IMR-90 (cell line): Measurements from ENCODE around the gene GAB1. TPM values are rescaled to one million over a fixed set of nuclear protein-coding genes. Genes with fewer than 3 reads are reported as not detected.

Source experiments
- ATAC-seq: fragments of 200-7000 bp; cut with Tn5 transposase; 2 replicates; pipeline ENCODE4 v1.9.1; 2020; ENCODE audit warnings: low read depth, mild to moderate bottlenecking, moderate library complexity
- BruUV-seq: library from RNA; stranded (reverse); fragments of 400-500 nt; replicated peaks from 2 replicates; lab custom pipeline; 2021; lab: Mats Ljungman, UMichigan
- CTCF ChIA-PET: fragments of 300-600 bp; formaldehyde crosslinking; extraction: SDS; loops from one replicate; lab custom pipeline; 2021; ENCODE audit warnings: antibody characterized with exemption; lab: Yijun Ruan, JAX
- POLR2A ChIA-PET: fragments of 300-600 bp; sonication (Branson Sonifier 250); formaldehyde crosslinking; loops from one replicate; lab custom pipeline; 2022; ENCODE audit warnings: antibody characterized with exemption; ENCODE audit not compliant: unreplicated experiment; lab: Charles Lee
- DNase-seq: peaks from one replicate; pipeline ENCODE4 v3.0.0; 2013
- H2AFZ ChIP-seq: replicated peaks from 2 replicates; pipeline ENCODE3; 2013; ENCODE audit warnings: low read length, mild to moderate bottlenecking; ENCODE audit not compliant: poor library complexity
- H2AK5ac ChIP-seq: 2 replicates; pipeline ENCODE4 v1.6.1; 2013; ENCODE audit warnings: low read depth, low read length, inconsistent platforms
- H2AK9ac ChIP-seq: replicated peaks from 2 replicates; pipeline ENCODE3; 2013; ENCODE audit warnings: mild to moderate bottlenecking, low read depth, low read length, moderate library complexity; ENCODE audit not compliant: poor library complexity
- H2BK120ac ChIP-seq: 2 replicates; pipeline ENCODE4 v1.6.1; 2013; ENCODE audit warnings: low read depth, low read length, inconsistent platforms
- H2BK15ac ChIP-seq: 3 replicates; pipeline ENCODE4 v1.6.1; 2013; ENCODE audit warnings: low read depth, low read length, inconsistent platforms
- H2BK20ac ChIP-seq: 2 replicates; pipeline ENCODE4 v1.6.1; 2013; ENCODE audit warnings: low read depth, mild to moderate bottlenecking, inconsistent platforms, low read length, moderate library complexity
- H2BK5ac ChIP-seq: 2 replicates; pipeline ENCODE4 v1.6.1; 2013; ENCODE audit warnings: mild to moderate bottlenecking, low read depth, low read length, inconsistent platforms; ENCODE audit not compliant: poor library complexity, severe bottlenecking
- H3K14ac ChIP-seq: replicated peaks from 2 replicates; pipeline ENCODE4 v1.6.1; 2013; ENCODE audit warnings: low read depth, low read length, inconsistent platforms
- H3K18ac ChIP-seq: 2 replicates; pipeline ENCODE4 v1.6.1; 2013; ENCODE audit warnings: low read depth, low read length, control low read depth
- H3K23ac ChIP-seq: 2 replicates; pipeline ENCODE4 v1.6.1; 2013; ENCODE audit warnings: low read depth, low read length, inconsistent platforms
- H3K27ac ChIP-seq: 2 replicates; pipeline ENCODE4 v1.5.1; 2013; ENCODE audit warnings: mild to moderate bottlenecking, control low read depth, low read length; ENCODE audit not compliant: insufficient read depth
- H3K27me3 ChIP-seq: 2 replicates; pipeline ENCODE4 v1.6.1; 2013; ENCODE audit warnings: low read length; ENCODE audit not compliant: control insufficient read depth, insufficient read depth
- H3K36me3 ChIP-seq: 2 replicates; pipeline ENCODE4 v1.6.1; 2013; ENCODE audit warnings: low read length, mixed read lengths; ENCODE audit not compliant: control insufficient read depth, insufficient read depth
- H3K4ac ChIP-seq: 2 replicates; pipeline ENCODE4 v1.6.1; 2013; ENCODE audit warnings: low read depth, low read length, inconsistent platforms
- H3K4me1 ChIP-seq: 2 replicates; pipeline ENCODE4 v1.6.1; 2013; ENCODE audit warnings: low read length, mixed read lengths; ENCODE audit not compliant: control insufficient read depth, insufficient read depth
- H3K4me2 ChIP-seq: 2 replicates; pipeline ENCODE4 v1.6.1; 2013; ENCODE audit warnings: low read depth, mild to moderate bottlenecking, control low read depth, low read length, moderate library complexity
- H3K4me3 ChIP-seq: 2 replicates; pipeline ENCODE4 v1.5.1; 2013; ENCODE audit warnings: low read depth, mild to moderate bottlenecking, control low read depth, low read length, moderate library complexity; ENCODE audit not compliant: insufficient read depth
- H3K56ac ChIP-seq: 2 replicates; pipeline ENCODE4 v1.6.1; 2013; ENCODE audit warnings: low read length, inconsistent platforms; ENCODE audit not compliant: insufficient read depth; ENCODE audit errors: extremely low read depth
- H3K79me1 ChIP-seq, 2 experiments: 2 replicates each; pipeline ENCODE4 v1.6.1; 2013; ENCODE audit warnings: low read length in 2 of 2, inconsistent platforms in 1 of 2, low read depth in 1 of 2
- H3K9ac ChIP-seq: 2 replicates; pipeline ENCODE4 v1.6.1; 2013; ENCODE audit warnings: low read depth, low read length, control low read depth
- H3K9me1 ChIP-seq: 2 replicates; pipeline ENCODE4 v1.6.1; 2013; ENCODE audit warnings: low read length, inconsistent platforms; ENCODE audit not compliant: insufficient read depth
- H3K9me3 ChIP-seq: 2 replicates; pipeline ENCODE4 v1.6.1; 2013; ENCODE audit warnings: low read length; ENCODE audit not compliant: control insufficient read depth, insufficient read depth
- H4K20me1 ChIP-seq: 2 replicates; pipeline ENCODE4 v1.6.1; 2013; ENCODE audit warnings: low read length, inconsistent platforms; ENCODE audit not compliant: insufficient read depth
- H4K5ac ChIP-seq: 2 replicates; pipeline ENCODE4 v1.6.1; 2013; ENCODE audit warnings: mild to moderate bottlenecking, low read depth, low read length, control low read depth
- H4K8ac ChIP-seq, 2 experiments: 2 replicates each; pipeline ENCODE4 v1.6.1; 2013; ENCODE audit warnings: low read depth in 2 of 2, low read length in 2 of 2, control low read depth in 1 of 2, inconsistent platforms in 1 of 2
- H4K91ac ChIP-seq: 2 replicates; pipeline ENCODE4 v1.6.1; 2013; ENCODE audit warnings: low read depth, low read length, inconsistent platforms; ENCODE audit not compliant: insufficient read depth
- BHLHE40 ChIP-seq: fragments of 150-350 bp; IDR thresholded peaks from 2 replicates; pipeline ENCODE4 v1.6.1; 2016; ENCODE audit warnings: mild to moderate bottlenecking, low read depth, low read length
- CEBPB ChIP-seq: IDR thresholded peaks from 2 replicates; pipeline ENCODE4 v1.6.1; 2012; ENCODE audit warnings: low read depth, low read length, improper control_type of control experiment
- CHD1 ChIP-seq: IDR thresholded peaks from 2 replicates; pipeline ENCODE4 v1.6.1; 2012; ENCODE audit warnings: low read depth, low read length, improper control_type of control experiment
- FOS ChIP-seq: fragments of 150-350 bp; IDR thresholded peaks from 2 replicates; pipeline ENCODE4 v1.6.1; 2016; ENCODE audit warnings: low read depth, low read length
- MAFK ChIP-seq: IDR thresholded peaks from 2 replicates; pipeline ENCODE4 v1.6.1; 2012; ENCODE audit warnings: low read depth, low read length, improper control_type of control experiment
- MAZ ChIP-seq: IDR thresholded peaks from 2 replicates; pipeline ENCODE4 v1.6.1; 2012; ENCODE audit warnings: low read depth, mild to moderate bottlenecking, low read length, improper control_type of control experiment, moderate library complexity, borderline replicate concordance
- MXI1 ChIP-seq: IDR thresholded peaks from 2 replicates; pipeline ENCODE4 v1.6.1; 2012; ENCODE audit warnings: low read depth, mild to moderate bottlenecking, low read length, moderate library complexity, borderline replicate concordance
- NFE2L2 ChIP-seq: fragments of 150-350 bp; IDR thresholded peaks from 2 replicates; pipeline ENCODE4 v1.6.1; 2016; ENCODE audit warnings: low read depth, mild to moderate bottlenecking, low read length
- POLR2A ChIP-seq: IDR thresholded peaks from 2 replicates; pipeline ENCODE4 v1.6.1; 2012; ENCODE audit warnings: mild to moderate bottlenecking, low read depth, low read length
- RAD21 ChIP-seq: IDR thresholded peaks from 2 replicates; pipeline ENCODE4 v1.6.1; 2012; ENCODE audit warnings: low read length, improper control_type of control experiment
- RCOR1 ChIP-seq: IDR thresholded peaks from 2 replicates; pipeline ENCODE4 v1.6.1; 2012; ENCODE audit warnings: mild to moderate bottlenecking, low read length, improper control_type of control experiment; ENCODE audit not compliant: insufficient replicate concordance
- RFX5 ChIP-seq: IDR thresholded peaks from 2 replicates; pipeline ENCODE4 v1.8.0; 2012; ENCODE audit warnings: low read depth, mild to moderate bottlenecking, low read length, moderate library complexity
- SMC3 ChIP-seq: fragments of 150-350 bp; IDR thresholded peaks from 2 replicates; pipeline ENCODE4 v1.6.1; 2016; ENCODE audit warnings: low read depth, mild to moderate bottlenecking, antibody characterized with exemption, low read length, moderate library complexity
- USF2 ChIP-seq: fragments of 150-350 bp; IDR thresholded peaks from 2 replicates; pipeline ENCODE4 v1.6.1; 2017; ENCODE audit warnings: mild to moderate bottlenecking, antibody characterized with exemption, low read length, low read depth
- WGBS, 2 experiments: methylation state at CpG; one replicate each; pipeline versions ENCODE4 v1.1.5 to v1.1.7; 2013; ENCODE audit warnings: missing lambda C conversion rate in 2 of 2; ENCODE audit not compliant: insufficient read length in 1 of 2; ENCODE audit errors: extremely low coverage in 2 of 2; 5-methylcytosine and 5-hydroxymethylcytosine counted together
- dilution Hi-C: fragments of 300-500 bp; cut with HindIII; formaldehyde crosslinking; loops from one replicate; pipeline ENCODE4 v1.14.3; 2018; ENCODE audit warnings: low sequenced_read_pairs; ENCODE audit not compliant: unreplicated experiment
- in situ Hi-C: fragments of 300-500 bp; cut with MboI; formaldehyde crosslinking; loops from 3 replicates; pipeline ENCODE4 v1.14.3; 2019; ENCODE audit warnings: low sequenced_read_pairs, inconsistent platforms, mixed read lengths
- intact Hi-C: fragments of 100-400 bp; cut with micrococcal nuclease; formaldehyde crosslinking; loops from 2 replicates; pipeline ENCODE4 v1.10.0; 2022
- polyA plus RNA-seq, 3 experiments: library from polyadenylated mRNA; depleted of rRNA; stranded (reverse); fragments of >200 nt; gene quantifications; 2 replicates each; pipeline ENCODE4 v1.2.3, GENCODE V29; 2012; ENCODE audit warnings: low replicate concordance in 1 of 3
- total RNA-seq: library from RNA; depleted of rRNA; stranded (reverse); fragments of >200 nt; gene quantifications from 2 replicates; pipeline ENCODE4 v1.2.3, GENCODE V29; 2012
- TF ChIP-seq, protein P1 (sequence below): conservative IDR thresholded peaks from 2 replicates; pipeline ENCODE4 v1.5.1; 2012; ENCODE audit warnings: mild to moderate bottlenecking, low read depth, low read length, improper control_type of control experiment
- TF ChIP-seq, protein P2 (sequence below): fragments of 150-350 bp; IDR thresholded peaks from 2 replicates; pipeline ENCODE4 v1.6.1; 2016; ENCODE audit warnings: low read depth, mild to moderate bottlenecking, low read length, moderate library complexity, borderline replicate concordance

GAB1 gene
- total and polyA plus RNA-seq, 2 of the 4 experiments (the other 2 are of a cell fraction) = 2.8 to 12.0 TPM

- BruUV-seq = no TSS peak
Observed at GRCh38 chr4:143391261-143391660, 54.6 kb downstream of the GAB1 start.

More at GRCh38 chr4:143391261-143391660, 54.6 kb downstream of the GAB1 start:
- Histone ChIP-seq H3K14ac (peak overlapping the region; percentile 60; the same call in 1 of the 2 replicates), H4K8ac (0 out of 4 replicates have a peak overlapping the region, but pooled peaks of 1 of the 2 experiments have one; percentile 2), H3K4ac (peak overlapping the region; percentile 5; the same call in 1 of the 2 replicates), H4K20me1 (no peaks in the 10 kb centered on the region), H2BK20ac (0 out of 2 replicates have a peak overlapping the region, but pooled peaks have one; percentile 9), H2AK5ac (no peak overlapping the region), H3K27ac (peak overlapping the region; percentile 22; the same call in 1 of the 2 replicates), H3K56ac (no peak overlapping the region), H3K9ac (no peak overlapping the region), H2BK5ac (peak overlapping the region; percentile 18), H3K36me3 (no peaks in the 10 kb centered on the region), H3K4me1 (peaks cover 22% of the 10 kb centered on the region), H2BK15ac (peak overlapping the region; percentile 33; the same call in 1 of the 3 replicates), H3K27me3 (no peaks in the 10 kb centered on the region), H2AFZ (no peak overlapping the region), H3K79me1 (peaks cover 31 to 55% of the 10 kb centered on the region in 2 experiments), H3K9me1 (peaks cover 12% of the 10 kb centered on the region), H2AK9ac (no peak overlapping the region), H2BK120ac (peak overlapping the region; percentile 61), H3K18ac (peak overlapping the region; percentile 8), H3K4me3 (no peak overlapping the region), H4K91ac (no peak overlapping the region), H3K23ac (no peak overlapping the region), H3K4me2 (no peak overlapping the region), H3K9me3 (no peaks in the 10 kb centered on the region), H4K5ac (peak overlapping the region; percentile 52; the same call in 1 of the 2 replicates)
- intact Hi-C loops (no loop called here), in situ Hi-C loops (no loop called here), dilution Hi-C loops (no loop called here)
- POLR2A ChIA-PET = interaction anchor here (0.7 kb wide), 1 partner anchor 69 kb away, joined by 22 read pairs; no protein-coding TSS in a partner anchor
- ATAC-seq = no peak
- no peak for DNase-seq
- CTCF ChIA-PET = interaction anchor here (0.8 to 1.8 kb wide), 2 partner anchors 16 to 33 kb away, joined by 3 to 5 read pairs; no protein-coding TSS in a partner anchor
- TF ChIP-seq POLR2A = no peak
- no peak for TF ChIP-seq RCOR1
- no peak for TF ChIP-seq RFX5
- TF ChIP-seq RAD21 = no peak
- TF ChIP-seq CHD1 = no peak
- TF ChIP-seq, protein P1, sequence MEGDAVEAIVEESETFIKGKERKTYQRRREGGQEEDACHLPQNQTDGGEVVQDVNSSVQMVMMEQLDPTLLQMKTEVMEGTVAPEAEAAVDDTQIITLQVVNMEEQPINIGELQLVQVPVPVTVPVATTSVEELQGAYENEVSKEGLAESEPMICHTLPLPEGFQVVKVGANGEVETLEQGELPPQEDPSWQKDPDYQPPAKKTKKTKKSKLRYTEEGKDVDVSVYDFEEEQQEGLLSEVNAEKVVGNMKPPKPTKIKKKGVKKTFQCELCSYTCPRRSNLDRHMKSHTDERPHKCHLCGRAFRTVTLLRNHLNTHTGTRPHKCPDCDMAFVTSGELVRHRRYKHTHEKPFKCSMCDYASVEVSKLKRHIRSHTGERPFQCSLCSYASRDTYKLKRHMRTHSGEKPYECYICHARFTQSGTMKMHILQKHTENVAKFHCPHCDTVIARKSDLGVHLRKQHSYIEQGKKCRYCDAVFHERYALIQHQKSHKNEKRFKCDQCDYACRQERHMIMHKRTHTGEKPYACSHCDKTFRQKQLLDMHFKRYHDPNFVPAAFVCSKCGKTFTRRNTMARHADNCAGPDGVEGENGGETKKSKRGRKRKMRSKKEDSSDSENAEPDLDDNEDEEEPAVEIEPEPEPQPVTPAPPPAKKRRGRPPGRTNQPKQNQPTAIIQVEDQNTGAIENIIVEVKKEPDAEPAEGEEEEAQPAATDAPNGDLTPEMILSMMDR = no peak
- TF ChIP-seq MAFK = no peak
- TF ChIP-seq MXI1 = no peak
- TF ChIP-seq, protein P2, sequence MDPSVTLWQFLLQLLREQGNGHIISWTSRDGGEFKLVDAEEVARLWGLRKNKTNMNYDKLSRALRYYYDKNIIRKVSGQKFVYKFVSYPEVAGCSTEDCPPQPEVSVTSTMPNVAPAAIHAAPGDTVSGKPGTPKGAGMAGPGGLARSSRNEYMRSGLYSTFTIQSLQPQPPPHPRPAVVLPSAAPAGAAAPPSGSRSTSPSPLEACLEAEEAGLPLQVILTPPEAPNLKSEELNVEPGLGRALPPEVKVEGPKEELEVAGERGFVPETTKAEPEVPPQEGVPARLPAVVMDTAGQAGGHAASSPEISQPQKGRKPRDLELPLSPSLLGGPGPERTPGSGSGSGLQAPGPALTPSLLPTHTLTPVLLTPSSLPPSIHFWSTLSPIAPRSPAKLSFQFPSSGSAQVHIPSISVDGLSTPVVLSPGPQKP = no peak
- no peak for TF ChIP-seq SMC3
- no peak for TF ChIP-seq CEBPB
- no peak for TF ChIP-seq MAZ
- TF ChIP-seq USF2 = no peak
- no peak for TF ChIP-seq NFE2L2
- no peak for TF ChIP-seq BHLHE40
- no peak for TF ChIP-seq FOS
- 100% methylated on average over 1 of the region's 3 CpGs; no CpG with 5 or more reads in 1 of the 2 experiments for WGBS, 2 experiments
